Measurements from ENCODE around the gene G3BP2.
A peak's percentile ranks its signal among the peaks of the same experiment; 100 is the strongest.

The G3BP2 gene

GRCh38 chr4:75686346-75686745 is 13.1 kb upstream of the G3BP2 start:
- no peak overlapping the region for H3K4me3 Mint-ChIP-seq
- no peak for TF ChIP-seq CTCF (IDR thresholded peaks at IDR 0.05; ENCODE audit: unreplicated experiment in 3 of 3)
- peak overlapping the region in 1 of 3 experiments; percentile 34 for H3K27ac Mint-ChIP-seq
- H3K9me3 Mint-ChIP-seq = no peaks in the 10 kb centered on the region
- H3K36me3 Mint-ChIP-seq (ENCODE audit: low read depth) = peaks cover 24% of the 10 kb centered on the region
- H3K27me3 Mint-ChIP-seq (ENCODE audit: low read depth) = no peaks in the 10 kb centered on the region
- no peaks in the 10 kb centered on the region for H3K4me1 Mint-ChIP-seq

GRCh38 chr4:75685546-75686189 is 12.5 kb upstream of the G3BP2 start:
- Mint-ChIP-seq H3K27me3 (ENCODE audit: low read depth) (no peaks in the 10 kb centered on the region), H3K9me3 (no peaks in the 10 kb centered on the region), H3K4me1 (no peaks in the 10 kb centered on the region), H3K27ac (peak overlapping the region in 1 of 3 experiments; percentile 1), H3K4me3 (no peak overlapping the region), H3K36me3 (ENCODE audit: low read depth) (peaks cover 24% of the 10 kb centered on the region)
- TF ChIP-seq CTCF (IDR thresholded peaks at IDR 0.05; ENCODE audit: unreplicated experiment in 3 of 3) = no peak

- no peak overlapping the region for H3K4me3 Mint-ChIP-seq
- H3K9me3 Mint-ChIP-seq = no peaks in the 10 kb centered on the region
- no peak for TF ChIP-seq CTCF (IDR thresholded peaks at IDR 0.05; ENCODE audit: unreplicated experiment in 3 of 3)
- H3K27ac Mint-ChIP-seq = no peak overlapping the region
- no peaks in the 10 kb centered on the region for H3K27me3 Mint-ChIP-seq (ENCODE audit: low read depth)
- H3K4me1 Mint-ChIP-seq = no peaks in the 10 kb centered on the region
- H3K36me3 Mint-ChIP-seq (ENCODE audit: low read depth) = peaks cover 16% of the 10 kb centered on the region
Measured at GRCh38 chr4:75683482-75684155, 10.4 kb upstream of the G3BP2 start.

- Mint-ChIP-seq H3K9me3 (no peaks in the 10 kb centered on the region), H3K27ac (no peak overlapping the region), H3K36me3 (ENCODE audit: low read depth) (no peaks in the 10 kb centered on the region), H3K4me1 (no peaks in the 10 kb centered on the region), H3K27me3 (ENCODE audit: low read depth) (no peaks in the 10 kb centered on the region), H3K4me3 (no peak overlapping the region)
- TF ChIP-seq CTCF (IDR thresholded peaks at IDR 0.05; ENCODE audit: unreplicated experiment in 3 of 3) = no peak
Measured at GRCh38 chr4:75679876-75680575, 6.8 kb upstream of the G3BP2 start.

- TF ChIP-seq CTCF (IDR thresholded peaks at IDR 0.05; ENCODE audit: unreplicated experiment in 3 of 3) = no peak
- H3K4me3 Mint-ChIP-seq = no peak overlapping the region
- H3K4me1 Mint-ChIP-seq = peaks cover 4% of the 10 kb centered on the region
- no peak overlapping the region for H3K27ac Mint-ChIP-seq
- H3K9me3 Mint-ChIP-seq = no peaks in the 10 kb centered on the region
- H3K27me3 Mint-ChIP-seq (ENCODE audit: low read depth) = no peaks in the 10 kb centered on the region
- no peaks in the 10 kb centered on the region for H3K36me3 Mint-ChIP-seq (ENCODE audit: low read depth)
Measured at GRCh38 chr4:75678965-75679364, 5.8 kb upstream of the G3BP2 start.
